ENCODE data around the gene GPR148. TPM values are rescaled to one million over a fixed set of nuclear protein-coding genes. Genes with fewer than 3 reads are reported as not detected.

Gene GPR148
- total RNA-seq, 8 experiments from 2014 or later = 0.16 to 0.66 (median 0.30) TPM; not detected in 2

- ATAC-seq (replicated peaks in 6 of 8) = no peak
- in situ Hi-C loops (cut with MboI; ENCODE audit: low pct_unique_long_range_greater_than_20kb in 2 of 9, low sequenced_read_pairs in 9 of 9, unreplicated experiment in 9 of 9) = no loop called here
- Histone ChIP-seq H3K4me1 (replicated peaks in 1 of 2) (no peaks in the 10 kb centered on the region), H3K4me3 (no peak overlapping the region), H3K27ac (no peak overlapping the region)
- 0 to 100% (median 81%) methylated on average over 1 to 4 of the region's 7 CpGs for WGBS, 10 experiments
Observed at GRCh38 chr2:130766037-130766436, 37.2 kb downstream of the GPR148 start.

GRCh38 chr2:130766711-130767407, 38.0 kb downstream of the GPR148 start:
- Histone ChIP-seq H3K27ac (no peak overlapping the region), H3K4me1 (replicated peaks in 1 of 2) (no peaks in the 10 kb centered on the region), H3K4me3 (no peak overlapping the region)
- 17 to 100% (median 76%) methylated on average over 1 to 11 of the region's 12 CpGs for WGBS, 10 experiments
- ATAC-seq (replicated peaks in 6 of 8) = no peak
- in situ Hi-C loops (cut with MboI; ENCODE audit: low pct_unique_long_range_greater_than_20kb in 2 of 9, low sequenced_read_pairs in 9 of 9, unreplicated experiment in 9 of 9) = no loop called here

GRCh38 chr2:130767408-130767775, 38.5 kb downstream of the GPR148 start:
- WGBS, 10 experiments = 31 to 100% (median 66%) methylated on average over 2 to 3 of the region's 7 CpGs; no CpG with 5 or more reads in 5 of the 10 experiments
- no peak for ATAC-seq (replicated peaks in 6 of 8)
- no peaks in the 10 kb centered on the region for H3K4me1 ChIP-seq (replicated peaks in 1 of 2)
- in situ Hi-C loops (cut with MboI; ENCODE audit: low pct_unique_long_range_greater_than_20kb in 2 of 9, low sequenced_read_pairs in 9 of 9, unreplicated experiment in 9 of 9) = no loop called here
- no peak overlapping the region for H3K27ac ChIP-seq
- no peak overlapping the region for H3K4me3 ChIP-seq

GRCh38 chr2:130768191-130768855, 39.5 kb downstream of the GPR148 start:
- no peak for ATAC-seq (replicated peaks in 6 of 8)
- Histone ChIP-seq H3K27ac (no peak overlapping the region), H3K4me1 (replicated peaks in 1 of 2) (no peaks in the 10 kb centered on the region), H3K4me3 (no peak overlapping the region)
- in situ Hi-C loops (cut with MboI; ENCODE audit: low pct_unique_long_range_greater_than_20kb in 2 of 9, low sequenced_read_pairs in 9 of 9, unreplicated experiment in 9 of 9) = no loop called here
- 50 to 100% (median 80%) methylated on average over 2 to 8 of the region's 17 CpGs; no CpG with 5 or more reads in 4 of the 10 experiments for WGBS, 10 experiments

- no peak for ATAC-seq (replicated peaks in 6 of 8)
- H3K27ac ChIP-seq = no peak overlapping the region
- WGBS, 10 experiments = 22 to 87% (median 76%) methylated on average over 1 to 7 of the region's 7 CpGs; no CpG with 5 or more reads in 1 of the 10 experiments
- in situ Hi-C loops (cut with MboI; ENCODE audit: low pct_unique_long_range_greater_than_20kb in 2 of 9, low sequenced_read_pairs in 9 of 9, unreplicated experiment in 9 of 9) = no loop called here
- H3K4me1 ChIP-seq (replicated peaks in 1 of 2) = no peaks in the 10 kb centered on the region
- H3K4me3 ChIP-seq = no peak overlapping the region
Observed at GRCh38 chr2:130769343-130769907, 40.6 kb downstream of the GPR148 start.

- 27 to 87% (median 61%) methylated on average over 1 to 4 of the region's 4 CpGs for WGBS, 10 experiments
- ATAC-seq (replicated peaks in 6 of 8) = peak in 3 of 8 experiments; percentile 25 to 44 (median 42)
- in situ Hi-C loops (cut with MboI; ENCODE audit: low pct_unique_long_range_greater_than_20kb in 2 of 9, low sequenced_read_pairs in 9 of 9, unreplicated experiment in 9 of 9) = loop anchor here in 2 of 9 experiments (25.0 kb wide), 1 partner anchor 136 kb away; no protein-coding TSS in a partner anchor
- H3K4me3 ChIP-seq = no peak overlapping the region
- H3K27ac ChIP-seq = no peak overlapping the region
- no peaks in the 10 kb centered on the region for H3K4me1 ChIP-seq (replicated peaks in 1 of 2)
Observed at GRCh38 chr2:130776550-130776949, 47.7 kb downstream of the GPR148 start.

GRCh38 chr2:130778781-130779180, 49.9 kb downstream of the GPR148 start:
- ATAC-seq (replicated peaks in 6 of 8) = no peak
- in situ Hi-C loops (cut with MboI; ENCODE audit: low pct_unique_long_range_greater_than_20kb in 2 of 9, low sequenced_read_pairs in 9 of 9, unreplicated experiment in 9 of 9) = loop anchor here in 2 of 9 experiments (25.0 kb wide), 1 partner anchor 134 kb away; no protein-coding TSS in a partner anchor
- Histone ChIP-seq H3K27ac (no peak overlapping the region), H3K4me3 (no peak overlapping the region), H3K4me1 (replicated peaks in 1 of 2) (no peaks in the 10 kb centered on the region)
- 32 to 95% (median 80%) methylated on average over 2 to 9 of the region's 9 CpGs for WGBS, 10 experiments

Other genes with a start within 250 kb of the GPR148 start
- gene POTEI, start 219.7 kb upstream of the GPR148 start, total RNA-seq = 1 to 10 TPM in 1 of 8 experiments, under 1 TPM in 7; 0.08 to 2.7 (median 0.11) TPM
- gene CFC1B, start 207.8 kb upstream of the GPR148 start, total RNA-seq = 1 to 10 TPM in 1 of 8 experiments, not detected in 7; 2.3 TPM
- gene CFC1, start 129.5 kb upstream of the GPR148 start, total RNA-seq = 10 to 100 TPM in 1 of 8 experiments, 1 to 10 TPM in 3, under 1 TPM in 3, not detected in 1; 0.38 to 99.9 (median 2.6) TPM
- gene POTEJ, start 117.6 kb upstream of the GPR148 start, total RNA-seq = under 1 TPM in 3 of 8 experiments, not detected in 5; 0.14 to 0.50 (median 0.20) TPM
- gene AMER3, start 26.5 kb downstream of the GPR148 start, total RNA-seq = 10 to 100 TPM in 2 of 8 experiments, 1 to 10 TPM in 3, under 1 TPM in 3; 0.09 to 11.3 (median 8.3) TPM
- 10 to 100 TPM in 6 of 8 experiments, 1 to 10 TPM in 2; 3.8 to 36.9 (median 15.2) TPM for gene ARHGEF4, start 107.8 kb downstream of the GPR148 start, total RNA-seq